Osteocyte (in vitro differentiated cells): ENCODE results near the gene MYBPH. TPM values are rescaled to one million over a fixed set of nuclear protein-coding genes. Genes with fewer than 3 reads are reported as not detected.

ENCODE experiments used
- DNase-seq: peaks from one replicate; pipeline ENCODE4 v3.0.0; 2021; ENCODE audit warnings: mixed read lengths; ENCODE audit not compliant: unreplicated experiment; ENCODE audit errors: extremely low spot score
- H3K27ac Mint-ChIP-seq: one replicate; pipeline ENCODE4 v1.8.0; 2021; ENCODE audit warnings: mild to moderate bottlenecking, mixed read lengths; ENCODE audit not compliant: unreplicated experiment
- H3K27me3 Mint-ChIP-seq: one replicate; pipeline ENCODE4 v1.8.0; 2021; ENCODE audit warnings: mixed read lengths; ENCODE audit not compliant: unreplicated experiment
- H3K36me3 Mint-ChIP-seq: one replicate; pipeline ENCODE4 v1.8.0; 2021; ENCODE audit warnings: mixed read lengths; ENCODE audit not compliant: unreplicated experiment
- H3K4me1 Mint-ChIP-seq: one replicate; pipeline ENCODE4 v1.8.0; 2021; ENCODE audit warnings: mixed read lengths; ENCODE audit not compliant: unreplicated experiment
- H3K4me3 Mint-ChIP-seq: one replicate; pipeline ENCODE4 v1.8.0; 2021; ENCODE audit warnings: mild to moderate bottlenecking, moderate library complexity, mixed read lengths; ENCODE audit not compliant: unreplicated experiment
- H3K9me3 Mint-ChIP-seq: one replicate; pipeline ENCODE4 v1.8.0; 2021; ENCODE audit warnings: mixed read lengths; ENCODE audit not compliant: unreplicated experiment
- CTCF ChIP-seq: fragments of 200-600 bp; sonication (generic); IDR thresholded peaks from 2 replicates; pipeline ENCODE4 v1.5.0; 2021; ENCODE audit warnings: antibody characterized with exemption, mild to moderate bottlenecking, moderate library complexity
- total RNA-seq: library from RNA; stranded (reverse); gene quantifications from 2 replicates; pipeline ENCODE4 v1.2.1, GENCODE V29; 2021

Gene MYBPH
- total RNA-seq, 1 donor from 2014 or later: not detected

- Mint-ChIP-seq H3K9me3 (no peaks in the 10 kb centered on the region), H3K4me3 (no peak overlapping the region), H3K4me1 (no peaks in the 10 kb centered on the region), H3K27me3 (peaks cover 12% of the 10 kb centered on the region), H3K27ac (no peak overlapping the region), H3K36me3 (no peaks in the 10 kb centered on the region)
- TF ChIP-seq CTCF: no peak
- DNase-seq: no peak
Observed at GRCh38 chr1:203168991-203169390, 6.6 kb downstream of the MYBPH start.

GRCh38 chr1:203168256-203168786 is 7.3 kb downstream of the MYBPH start:
- Mint-ChIP-seq H3K4me3 (no peak overlapping the region), H3K27me3 (peaks cover 16% of the 10 kb centered on the region), H3K4me1 (no peaks in the 10 kb centered on the region), H3K36me3 (no peaks in the 10 kb centered on the region), H3K9me3 (no peaks in the 10 kb centered on the region), H3K27ac (no peak overlapping the region)
- no peak for DNase-seq
- TF ChIP-seq CTCF: no peak

- H3K4me3 Mint-ChIP-seq: no peak overlapping the region
- no peaks in the 10 kb centered on the region for H3K4me1 Mint-ChIP-seq
- no peak overlapping the region for H3K27ac Mint-ChIP-seq
- TF ChIP-seq CTCF: no peak
- no peak for DNase-seq
- no peaks in the 10 kb centered on the region for H3K9me3 Mint-ChIP-seq
- H3K36me3 Mint-ChIP-seq: no peaks in the 10 kb centered on the region
- H3K27me3 Mint-ChIP-seq: peaks cover 20% of the 10 kb centered on the region
Observed at GRCh38 chr1:203167913-203168200, 7.8 kb downstream of the MYBPH start.

- TF ChIP-seq CTCF: no peak
- H3K27me3 Mint-ChIP-seq: peaks cover 24% of the 10 kb centered on the region
- H3K36me3 Mint-ChIP-seq: no peaks in the 10 kb centered on the region
- no peak overlapping the region for H3K4me3 Mint-ChIP-seq
- H3K9me3 Mint-ChIP-seq: no peaks in the 10 kb centered on the region
- no peak overlapping the region for H3K27ac Mint-ChIP-seq
- DNase-seq: no peak
- H3K4me1 Mint-ChIP-seq: no peaks in the 10 kb centered on the region
Observed at GRCh38 chr1:203167026-203167912, 8.4 kb downstream of the MYBPH start.

- no peak overlapping the region for H3K4me3 Mint-ChIP-seq
- no peaks in the 10 kb centered on the region for H3K9me3 Mint-ChIP-seq
- H3K4me1 Mint-ChIP-seq: no peaks in the 10 kb centered on the region
- H3K27ac Mint-ChIP-seq: no peak overlapping the region
- TF ChIP-seq CTCF: no peak
- H3K27me3 Mint-ChIP-seq: peaks cover 27% of the 10 kb centered on the region
- no peak for DNase-seq
- no peaks in the 10 kb centered on the region for H3K36me3 Mint-ChIP-seq
Observed at GRCh38 chr1:203166192-203166940, 9.3 kb downstream of the MYBPH start.
